ENCODE data around the gene SMO. TPM values are rescaled to one million over a fixed set of nuclear protein-coding genes. Genes with fewer than 3 reads are reported as not detected.
A peak's percentile ranks its signal among the peaks of the same experiment; 100 is the strongest.

SMO gene
- total RNA-seq, 1 experiment from 2014 or later: 35.5 TPM

DNA sequence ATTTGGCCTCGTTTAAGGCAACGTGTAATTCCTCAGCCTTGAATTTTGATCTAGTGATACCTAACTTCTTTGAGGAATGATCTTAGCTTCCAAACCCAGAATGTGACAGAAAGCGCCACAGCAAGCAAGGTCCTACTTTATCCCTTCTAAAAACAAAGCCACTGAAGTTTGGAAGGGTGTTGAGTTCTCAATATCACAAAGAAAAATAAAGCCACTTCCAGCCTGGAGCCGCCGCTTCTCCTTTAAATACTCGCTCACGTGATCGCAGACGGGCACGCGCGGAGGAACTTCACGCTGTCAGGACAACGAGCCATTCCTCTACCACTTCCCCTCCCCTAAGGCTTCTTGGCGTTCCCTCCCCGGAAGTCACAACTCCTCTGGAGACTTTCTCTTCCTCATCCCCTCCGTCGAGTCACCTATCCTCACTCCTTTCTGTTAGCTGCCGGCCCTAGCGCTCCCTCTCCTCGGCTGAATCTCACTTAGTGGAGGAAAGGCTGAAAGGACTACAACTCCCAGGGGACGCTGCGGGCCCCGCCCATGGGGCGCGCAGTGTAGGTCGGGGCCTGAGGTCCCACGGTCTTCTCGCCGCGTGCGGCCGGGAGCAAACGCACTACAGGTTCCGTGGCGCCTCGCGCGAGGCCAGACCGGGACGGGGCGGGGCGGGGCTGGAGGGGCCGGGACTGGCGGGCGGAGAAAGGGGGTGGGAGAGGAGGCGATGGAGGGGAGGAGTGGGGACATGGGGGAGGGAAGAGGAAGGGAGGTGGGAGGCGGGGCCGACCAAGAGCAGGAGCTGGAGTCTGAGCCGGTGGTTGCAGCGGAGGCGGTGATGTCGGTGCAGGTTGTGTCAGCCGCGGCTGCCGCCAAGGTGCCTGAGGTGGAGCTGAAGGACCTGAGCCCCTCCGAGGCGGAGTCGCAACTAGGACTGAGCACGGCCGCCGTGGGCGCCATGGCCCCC is 36.1 kb downstream of the SMO start, which contains the start of gene AHCYL2:
TSS of gene AHCYL2 (plus strand) at position 780 of the 955 bp plus-strand sequence.
- peak within 1 kb of the TSS; percentile 81 for H3K4me3 ChIP-seq (ENCODE audit: low read depth, low read length)
- no peaks in the 10 kb centered on the region for H3K27me3 ChIP-seq (replicated peaks; ENCODE audit: control insufficient read depth, insufficient read depth, low read length)
- H3K9me3 Mint-ChIP-seq (ENCODE audit: unreplicated experiment): no peaks in the 10 kb centered on the region
- DNase-seq: peak; percentile 97 to 98
- peaks cover 10% of the 10 kb centered on the region for H3K4me1 Mint-ChIP-seq (ENCODE audit: low read depth, unreplicated experiment)
- TF ChIP-seq, protein P1, sequence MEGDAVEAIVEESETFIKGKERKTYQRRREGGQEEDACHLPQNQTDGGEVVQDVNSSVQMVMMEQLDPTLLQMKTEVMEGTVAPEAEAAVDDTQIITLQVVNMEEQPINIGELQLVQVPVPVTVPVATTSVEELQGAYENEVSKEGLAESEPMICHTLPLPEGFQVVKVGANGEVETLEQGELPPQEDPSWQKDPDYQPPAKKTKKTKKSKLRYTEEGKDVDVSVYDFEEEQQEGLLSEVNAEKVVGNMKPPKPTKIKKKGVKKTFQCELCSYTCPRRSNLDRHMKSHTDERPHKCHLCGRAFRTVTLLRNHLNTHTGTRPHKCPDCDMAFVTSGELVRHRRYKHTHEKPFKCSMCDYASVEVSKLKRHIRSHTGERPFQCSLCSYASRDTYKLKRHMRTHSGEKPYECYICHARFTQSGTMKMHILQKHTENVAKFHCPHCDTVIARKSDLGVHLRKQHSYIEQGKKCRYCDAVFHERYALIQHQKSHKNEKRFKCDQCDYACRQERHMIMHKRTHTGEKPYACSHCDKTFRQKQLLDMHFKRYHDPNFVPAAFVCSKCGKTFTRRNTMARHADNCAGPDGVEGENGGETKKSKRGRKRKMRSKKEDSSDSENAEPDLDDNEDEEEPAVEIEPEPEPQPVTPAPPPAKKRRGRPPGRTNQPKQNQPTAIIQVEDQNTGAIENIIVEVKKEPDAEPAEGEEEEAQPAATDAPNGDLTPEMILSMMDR (IDR thresholded peaks at IDR 0.05; ENCODE audit: insufficient read depth in 1 of 2, low read depth in 1 of 2, low read length in 1 of 2, severe bottlenecking in 1 of 2, unreplicated experiment in 1 of 2): no peak
- peak within 1 kb of the TSS; percentile 87 for H3K4me3 Mint-ChIP-seq (ENCODE audit: unreplicated experiment)
- H3K4me1 ChIP-seq: 0 out of 2 replicates have a peak, but pooled peaks cover 9% of the 10 kb centered on the region
- BruUV-seq (replicated peaks): TSS peak; percentile 87
- peak within 1 kb of the TSS; percentile 86 for H3K27ac Mint-ChIP-seq (ENCODE audit: unreplicated experiment)
- ChIA-PET POLR2A (no interaction called here), CTCF (interaction anchor here (0.6 to 1.6 kb wide), 8 partner anchors 11 to 519 kb away, joined by 3 to 11 read pairs (median 5); partner anchors contain the start of gene SMO)
- H3K36me3 ChIP-seq (ENCODE audit: control insufficient read depth, insufficient read depth, low read length): no peaks in the 10 kb centered on the region
- H3K36me3 Mint-ChIP-seq (ENCODE audit: insufficient read depth, unreplicated experiment): no peaks in the 10 kb centered on the region
- intact Hi-C loops (cut with micrococcal nuclease; ENCODE audit: unreplicated experiment): loop anchor here (1.0 kb wide), 1 partner anchor 47 kb away; no protein-coding TSS in a partner anchor
- no peaks in the 10 kb centered on the region for H3K27me3 Mint-ChIP-seq (ENCODE audit: insufficient read depth, unreplicated experiment)
- H3K9me3 ChIP-seq: no peaks in the 10 kb centered on the region

- Mint-ChIP-seq H3K4me1 (ENCODE audit: low read depth, unreplicated experiment) (peaks cover 10% of the 10 kb centered on the region), H3K4me3 (ENCODE audit: unreplicated experiment) (peak overlapping the region; percentile 87), H3K27ac (ENCODE audit: unreplicated experiment) (peak overlapping the region; percentile 86), H3K9me3 (ENCODE audit: unreplicated experiment) (no peaks in the 10 kb centered on the region), H3K27me3 (ENCODE audit: insufficient read depth, unreplicated experiment) (no peaks in the 10 kb centered on the region), H3K36me3 (ENCODE audit: insufficient read depth, unreplicated experiment) (no peaks in the 10 kb centered on the region)
- ChIA-PET CTCF (interaction anchor here (0.6 to 1.6 kb wide), 9 partner anchors 12 to 519 kb away, joined by 3 to 11 read pairs (median 5); partner anchors contain the start of gene SMO), POLR2A (no interaction called here)
- H3K4me1 ChIP-seq: 0 out of 2 replicates have a peak, but pooled peaks cover 9% of the 10 kb centered on the region
- H3K36me3 ChIP-seq (ENCODE audit: control insufficient read depth, insufficient read depth, low read length): no peaks in the 10 kb centered on the region
- peak; percentile 56 to 64 for DNase-seq
- no TSS peak for BruUV-seq (replicated peaks)
- no peaks in the 10 kb centered on the region for H3K27me3 ChIP-seq (replicated peaks; ENCODE audit: control insufficient read depth, insufficient read depth, low read length)
- peak overlapping the region; percentile 81 for H3K4me3 ChIP-seq (ENCODE audit: low read depth, low read length)
- H3K9me3 ChIP-seq: no peaks in the 10 kb centered on the region
- intact Hi-C loops (cut with micrococcal nuclease; ENCODE audit: unreplicated experiment): no loop called here
- TF ChIP-seq, protein P1 (IDR thresholded peaks at IDR 0.05; ENCODE audit: insufficient read depth in 1 of 2, low read depth in 1 of 2, low read length in 1 of 2, severe bottlenecking in 1 of 2, unreplicated experiment in 1 of 2): no peak
Measured at GRCh38 chr7:129225206-129225930, 36.9 kb downstream of the SMO start.

Measured in Caco-2 (cell line).